GM23338 (cell line): ENCODE measurements around the gene WBP2. TPM values are rescaled to one million over a fixed set of nuclear protein-coding genes. Genes with fewer than 3 reads are reported as not detected.

Source experiments
- ATAC-seq: fragments of 200-7000 bp; cut with Tn5 transposase; 3 replicates; pipeline ENCODE4 v1.9.1; 2020
- DNase-seq: peaks from one replicate; pipeline ENCODE4 v3.0.0-alpha.2; 2015; ENCODE audit warnings: low spot score
- H2AFZ ChIP-seq: fragments of 200-600 bp; sonication (generic); 2 replicates; pipeline ENCODE4 v1.8.0; 2016; ENCODE audit warnings: antibody characterized with exemption, mild to moderate bottlenecking, moderate library complexity
- H3F3A ChIP-seq: fragments of 200-600 bp; sonication (generic); replicated peaks from 2 replicates; pipeline ENCODE4 v1.8.0; 2017; ENCODE audit warnings: antibody characterized with exemption, mixed run types, low read depth
- H3K27ac ChIP-seq: fragments of 200-600 bp; sonication (generic); 2 replicates; pipeline ENCODE4 v1.6.1; 2016; ENCODE audit warnings: low read depth
- H3K27me3 ChIP-seq: fragments of 200-600 bp; sonication (generic); 2 replicates; pipeline ENCODE4 v1.8.0; 2016; ENCODE audit warnings: mild to moderate bottlenecking, mixed run types, moderate library complexity; ENCODE audit not compliant: insufficient read depth
- H3K36me3 ChIP-seq: fragments of 200-600 bp; sonication (generic); 2 replicates; pipeline ENCODE4 v1.8.0; 2016; ENCODE audit warnings: mild to moderate bottlenecking; ENCODE audit not compliant: insufficient read depth
- H3K4me1 ChIP-seq: fragments of 200-600 bp; sonication (generic); 2 replicates; pipeline ENCODE4 v1.8.0; 2016; ENCODE audit warnings: mild to moderate bottlenecking, moderate library complexity; ENCODE audit not compliant: insufficient read depth
- H3K4me2 ChIP-seq: fragments of 200-600 bp; sonication (generic); 2 replicates; pipeline ENCODE4 v1.7.1; 2017; ENCODE audit warnings: mixed run types
- H3K4me3 ChIP-seq: fragments of 200-600 bp; sonication (generic); 2 replicates; pipeline ENCODE4 v1.6.1; 2016; ENCODE audit warnings: mixed run types
- H3K79me2 ChIP-seq: fragments of 200-600 bp; sonication (generic); replicated peaks from 2 replicates; pipeline ENCODE4 v1.8.0; 2017; ENCODE audit warnings: mild to moderate bottlenecking; ENCODE audit not compliant: insufficient read depth
- H3K9me2 ChIP-seq: fragments of 200-600 bp; sonication (generic); 2 replicates; pipeline ENCODE4 v1.8.0; 2017; ENCODE audit not compliant: insufficient read depth
- H4K20me1 ChIP-seq: fragments of 200-600 bp; sonication (generic); replicated peaks from 2 replicates; pipeline ENCODE4 v1.8.0; 2017; ENCODE audit warnings: mild to moderate bottlenecking; ENCODE audit not compliant: insufficient read depth
- H3K27ac Mint-ChIP-seq: 2 replicates; pipeline ENCODE4 v1.8.0; 2020; ENCODE audit warnings: inconsistent platforms, mild to moderate bottlenecking, moderate library complexity, mixed read lengths
- H3K27me3 Mint-ChIP-seq: 3 replicates; pipeline ENCODE4 v1.8.0; 2022; ENCODE audit warnings: low read depth, mild to moderate bottlenecking, moderate library complexity, mixed read lengths, inconsistent platforms; ENCODE audit not compliant: insufficient read depth, poor library complexity
- H3K36me3 Mint-ChIP-seq: 3 replicates; pipeline ENCODE4 v1.8.0; 2021; ENCODE audit warnings: low read depth, mild to moderate bottlenecking, inconsistent platforms, moderate library complexity, mixed read lengths
- H3K4me1 Mint-ChIP-seq: 3 replicates; pipeline ENCODE4 v1.8.0; 2020; ENCODE audit warnings: mild to moderate bottlenecking, inconsistent platforms, mixed read lengths
- H3K4me3 Mint-ChIP-seq: 3 replicates; pipeline ENCODE4 v1.8.0; 2021; ENCODE audit warnings: moderate library complexity, mild to moderate bottlenecking, inconsistent platforms, mixed read lengths
- H3K9me3 Mint-ChIP-seq: 3 replicates; pipeline ENCODE4 v1.8.0; 2020; ENCODE audit warnings: moderate library complexity, mild to moderate bottlenecking, inconsistent platforms, mixed read lengths
- CREB1 ChIP-seq: fragments of 250-450 bp; sonication (Bioruptor Pico); IDR thresholded peaks from 2 replicates; pipeline ENCODE4 v1.5.0; 2020; ENCODE audit warnings: low read depth, mild to moderate bottlenecking, moderate library complexity
- EZH2 ChIP-seq: fragments of 200-600 bp; sonication (generic); IDR thresholded peaks from one replicate; pipeline ENCODE4 v1.8.0; 2017; ENCODE audit warnings: antibody characterized with exemption, mild to moderate bottlenecking, low read depth; ENCODE audit not compliant: unreplicated experiment
- EZH2phosphoT487 ChIP-seq: fragments of 200-600 bp; sonication (generic); IDR thresholded peaks from one replicate; pipeline ENCODE4 v1.8.1; 2018; ENCODE audit warnings: antibody characterized with exemption; ENCODE audit not compliant: unreplicated experiment
- JUNB ChIP-seq: IDR thresholded peaks from one replicate; pipeline ENCODE4 v1.6.1; 2016; ENCODE audit warnings: antibody characterized with exemption; ENCODE audit not compliant: unreplicated experiment
- NANOG ChIP-seq: IDR thresholded peaks from 2 replicates; pipeline ENCODE4 v1.6.1; 2016; ENCODE audit warnings: antibody characterized with exemption, borderline replicate concordance
- POLR2AphosphoS5 ChIP-seq: IDR thresholded peaks from 2 replicates; pipeline ENCODE4 v1.6.1; 2016; ENCODE audit warnings: antibody characterized with exemption, low read depth
- STAT1 ChIP-seq: IDR thresholded peaks from one replicate; pipeline ENCODE4 v1.6.1; 2016; ENCODE audit warnings: antibody characterized with exemption; ENCODE audit not compliant: unreplicated experiment
- ZNF114 ChIP-seq: fragments of 250-450 bp; sonication (Bioruptor Pico); IDR thresholded peaks from 2 replicates; pipeline ENCODE4 v1.5.0; 2020; ENCODE audit warnings: mild to moderate bottlenecking, moderate library complexity
- ZNF331 ChIP-seq: fragments of 250-450 bp; sonication (Bioruptor Pico); IDR thresholded peaks from 2 replicates; pipeline ENCODE4 v1.5.0; 2020; ENCODE audit warnings: low read depth, mild to moderate bottlenecking, moderate library complexity
- polyA plus RNA-seq: library from polyadenylated mRNA; unstranded; fragments of >200 nt; fragmentation: Nextera tagmentation; extraction: Ambion mirVana; gene quantifications from 2 replicates; pipeline ENCODE4 v1.2.1, GENCODE V29; 2016
- total RNA-seq: library from RNA; depleted of rRNA; stranded (reverse); fragments of >200 nt; shearing (Covaris generic); gene quantifications from 2 replicates; pipeline ENCODE4 v1.2.3, GENCODE V29; 2014
- TF ChIP-seq, protein P1 (sequence below): fragments of 250-450 bp; sonication (Bioruptor Pico); IDR thresholded peaks from 2 replicates; pipeline ENCODE4 v1.5.0; 2020; ENCODE audit warnings: mild to moderate bottlenecking, moderate library complexity
- TF ChIP-seq, protein P2 (sequence below): IDR thresholded peaks from one replicate; pipeline ENCODE4 v1.6.1; 2018; ENCODE audit warnings: antibody characterized with exemption; ENCODE audit not compliant: unreplicated experiment
- TF ChIP-seq, protein P3 (sequence below): IDR thresholded peaks from 2 replicates; pipeline ENCODE4 v1.6.1; 2016; ENCODE audit warnings: antibody characterized with exemption
- TF ChIP-seq, protein P4 (sequence below), 2 experiments: fragments of 200-600 bp in 1 of 2; sonication (generic) in 1 of 2; conservative IDR thresholded peaks; 2 replicates each; pipeline versions ENCODE4 v1.5.1 to v1.6.1; 2016 to 2017; ENCODE audit warnings: antibody characterized with exemption in 2 of 2, low read depth in 2 of 2, mild to moderate bottlenecking in 2 of 2, moderate library complexity in 1 of 2

The WBP2 gene
- total and polyA plus RNA-seq, 2 experiments from 2014 or later: 36.2 to 63.5 TPM

DNA sequence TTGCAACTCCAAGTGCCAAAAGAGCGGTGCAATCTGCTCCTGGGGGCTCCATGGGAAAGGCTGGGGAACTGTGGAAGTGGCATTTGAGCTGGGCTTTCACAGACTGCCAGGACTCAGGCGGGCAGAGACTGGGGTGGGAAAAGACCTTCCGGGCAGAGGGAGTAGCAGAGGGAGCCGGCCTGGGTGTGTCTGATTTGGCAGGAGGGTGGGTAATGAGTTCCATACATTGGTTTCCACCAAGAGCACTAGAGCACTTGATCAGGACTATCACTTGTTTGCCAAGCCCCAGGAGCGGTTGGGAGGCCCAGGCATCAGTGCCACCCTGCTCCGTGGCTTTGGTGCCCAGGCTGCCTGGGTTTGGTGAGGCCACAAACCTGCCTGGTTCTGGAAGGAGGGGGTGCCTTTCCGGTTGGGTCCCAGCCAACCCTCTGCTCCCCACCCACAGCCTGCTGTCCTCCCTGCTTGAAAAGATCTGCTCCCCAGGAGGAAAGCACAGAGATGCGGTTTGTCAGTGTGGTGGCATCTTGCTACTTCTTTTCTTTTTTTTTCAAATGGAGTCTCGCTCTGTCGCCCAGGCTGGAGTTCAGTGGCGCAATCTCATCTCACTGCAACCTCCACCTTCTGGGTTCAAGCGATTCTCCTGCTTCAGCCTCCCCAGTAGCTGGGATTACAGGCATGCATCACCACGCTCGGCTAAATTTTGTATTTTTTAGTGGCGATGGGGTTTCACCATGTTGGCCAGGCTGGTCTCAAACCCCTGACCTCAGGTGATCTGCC, 26.7 kb upstream of the WBP2 start:
- no peak overlapping the region for H3K27ac ChIP-seq
- Mint-ChIP-seq H3K4me3 (no peak overlapping the region), H3K4me1 (peaks cover 7% of the 10 kb centered on the region), H3K36me3 (no peaks in the 10 kb centered on the region; the same call in 2 of the 3 replicates), H3K27ac (no peak overlapping the region), H3K27me3 (peaks cover 34% of the 10 kb centered on the region), H3K9me3 (no peaks in the 10 kb centered on the region)
- H3K4me1 ChIP-seq: peaks cover 3% of the 10 kb centered on the region; the same call in 1 of the 2 replicates
- H3K79me2 ChIP-seq: no peaks in the 10 kb centered on the region
- no peak for TF ChIP-seq EZH2phosphoT487
- TF ChIP-seq EZH2: no peak
- no peak for TF ChIP-seq NANOG
- TF ChIP-seq, protein P1, sequence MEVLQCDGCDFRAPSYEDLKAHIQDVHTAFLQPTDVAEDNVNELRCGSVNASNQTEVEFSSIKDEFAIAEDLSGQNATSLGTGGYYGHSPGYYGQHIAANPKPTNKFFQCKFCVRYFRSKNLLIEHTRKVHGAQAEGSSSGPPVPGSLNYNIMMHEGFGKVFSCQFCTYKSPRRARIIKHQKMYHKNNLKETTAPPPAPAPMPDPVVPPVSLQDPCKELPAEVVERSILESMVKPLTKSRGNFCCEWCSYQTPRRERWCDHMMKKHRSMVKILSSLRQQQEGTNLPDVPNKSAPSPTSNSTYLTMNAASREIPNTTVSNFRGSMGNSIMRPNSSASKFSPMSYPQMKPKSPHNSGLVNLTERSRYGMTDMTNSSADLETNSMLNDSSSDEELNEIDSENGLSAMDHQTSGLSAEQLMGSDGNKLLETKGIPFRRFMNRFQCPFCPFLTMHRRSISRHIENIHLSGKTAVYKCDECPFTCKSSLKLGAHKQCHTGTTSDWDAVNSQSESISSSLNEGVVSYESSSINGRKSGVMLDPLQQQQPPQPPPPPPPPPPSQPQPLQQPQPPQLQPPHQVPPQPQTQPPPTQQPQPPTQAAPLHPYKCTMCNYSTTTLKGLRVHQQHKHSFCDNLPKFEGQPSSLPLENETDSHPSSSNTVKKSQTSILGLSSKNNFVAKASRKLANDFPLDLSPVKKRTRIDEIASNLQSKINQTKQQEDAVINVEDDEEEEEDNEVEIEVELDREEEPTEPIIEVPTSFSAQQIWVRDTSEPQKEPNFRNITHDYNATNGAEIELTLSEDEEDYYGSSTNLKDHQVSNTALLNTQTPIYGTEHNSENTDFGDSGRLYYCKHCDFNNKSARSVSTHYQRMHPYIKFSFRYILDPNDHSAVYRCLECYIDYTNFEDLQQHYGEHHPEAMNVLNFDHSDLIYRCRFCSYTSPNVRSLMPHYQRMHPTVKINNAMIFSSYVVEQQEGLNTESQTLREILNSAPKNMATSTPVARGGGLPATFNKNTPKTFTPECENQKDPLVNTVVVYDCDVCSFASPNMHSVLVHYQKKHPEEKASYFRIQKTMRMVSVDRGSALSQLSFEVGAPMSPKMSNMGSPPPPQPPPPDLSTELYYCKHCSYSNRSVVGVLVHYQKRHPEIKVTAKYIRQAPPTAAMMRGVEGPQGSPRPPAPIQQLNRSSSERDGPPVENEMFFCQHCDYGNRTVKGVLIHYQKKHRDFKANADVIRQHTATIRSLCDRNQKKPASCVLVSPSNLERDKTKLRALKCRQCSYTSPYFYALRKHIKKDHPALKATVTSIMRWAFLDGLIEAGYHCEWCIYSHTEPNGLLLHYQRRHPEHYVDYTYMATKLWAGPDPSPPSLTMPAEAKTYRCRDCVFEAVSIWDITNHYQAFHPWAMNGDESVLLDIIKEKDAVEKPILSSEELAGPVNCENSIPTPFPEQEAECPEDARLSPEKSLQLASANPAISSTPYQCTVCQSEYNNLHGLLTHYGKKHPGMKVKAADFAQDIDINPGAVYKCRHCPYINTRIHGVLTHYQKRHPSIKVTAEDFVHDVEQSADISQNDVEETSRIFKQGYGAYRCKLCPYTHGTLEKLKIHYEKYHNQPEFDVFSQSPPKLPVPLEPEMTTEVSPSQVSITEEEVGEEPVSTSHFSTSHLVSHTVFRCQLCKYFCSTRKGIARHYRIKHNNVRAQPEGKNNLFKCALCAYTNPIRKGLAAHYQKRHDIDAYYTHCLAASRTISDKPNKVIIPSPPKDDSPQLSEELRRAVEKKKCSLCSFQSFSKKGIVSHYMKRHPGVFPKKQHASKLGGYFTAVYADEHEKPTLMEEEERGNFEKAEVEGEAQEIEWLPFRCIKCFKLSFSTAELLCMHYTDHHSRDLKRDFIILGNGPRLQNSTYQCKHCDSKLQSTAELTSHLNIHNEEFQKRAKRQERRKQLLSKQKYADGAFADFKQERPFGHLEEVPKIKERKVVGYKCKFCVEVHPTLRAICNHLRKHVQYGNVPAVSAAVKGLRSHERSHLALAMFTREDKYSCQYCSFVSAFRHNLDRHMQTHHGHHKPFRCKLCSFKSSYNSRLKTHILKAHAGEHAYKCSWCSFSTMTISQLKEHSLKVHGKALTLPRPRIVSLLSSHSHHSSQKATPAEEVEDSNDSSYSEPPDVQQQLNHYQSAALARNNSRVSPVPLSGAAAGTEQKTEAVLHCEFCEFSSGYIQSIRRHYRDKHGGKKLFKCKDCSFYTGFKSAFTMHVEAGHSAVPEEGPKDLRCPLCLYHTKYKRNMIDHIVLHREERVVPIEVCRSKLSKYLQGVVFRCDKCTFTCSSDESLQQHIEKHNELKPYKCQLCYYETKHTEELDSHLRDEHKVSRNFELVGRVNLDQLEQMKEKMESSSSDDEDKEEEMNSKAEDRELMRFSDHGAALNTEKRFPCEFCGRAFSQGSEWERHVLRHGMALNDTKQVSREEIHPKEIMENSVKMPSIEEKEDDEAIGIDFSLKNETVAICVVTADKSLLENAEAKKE (CRISPR knock-in tag): no peak
- TF ChIP-seq CREB1: no peak
- no peak for TF ChIP-seq JUNB
- TF ChIP-seq POLR2AphosphoS5: no peak
- no peak for TF ChIP-seq ZNF331 (CRISPR knock-in tag)
- TF ChIP-seq, protein P2, sequence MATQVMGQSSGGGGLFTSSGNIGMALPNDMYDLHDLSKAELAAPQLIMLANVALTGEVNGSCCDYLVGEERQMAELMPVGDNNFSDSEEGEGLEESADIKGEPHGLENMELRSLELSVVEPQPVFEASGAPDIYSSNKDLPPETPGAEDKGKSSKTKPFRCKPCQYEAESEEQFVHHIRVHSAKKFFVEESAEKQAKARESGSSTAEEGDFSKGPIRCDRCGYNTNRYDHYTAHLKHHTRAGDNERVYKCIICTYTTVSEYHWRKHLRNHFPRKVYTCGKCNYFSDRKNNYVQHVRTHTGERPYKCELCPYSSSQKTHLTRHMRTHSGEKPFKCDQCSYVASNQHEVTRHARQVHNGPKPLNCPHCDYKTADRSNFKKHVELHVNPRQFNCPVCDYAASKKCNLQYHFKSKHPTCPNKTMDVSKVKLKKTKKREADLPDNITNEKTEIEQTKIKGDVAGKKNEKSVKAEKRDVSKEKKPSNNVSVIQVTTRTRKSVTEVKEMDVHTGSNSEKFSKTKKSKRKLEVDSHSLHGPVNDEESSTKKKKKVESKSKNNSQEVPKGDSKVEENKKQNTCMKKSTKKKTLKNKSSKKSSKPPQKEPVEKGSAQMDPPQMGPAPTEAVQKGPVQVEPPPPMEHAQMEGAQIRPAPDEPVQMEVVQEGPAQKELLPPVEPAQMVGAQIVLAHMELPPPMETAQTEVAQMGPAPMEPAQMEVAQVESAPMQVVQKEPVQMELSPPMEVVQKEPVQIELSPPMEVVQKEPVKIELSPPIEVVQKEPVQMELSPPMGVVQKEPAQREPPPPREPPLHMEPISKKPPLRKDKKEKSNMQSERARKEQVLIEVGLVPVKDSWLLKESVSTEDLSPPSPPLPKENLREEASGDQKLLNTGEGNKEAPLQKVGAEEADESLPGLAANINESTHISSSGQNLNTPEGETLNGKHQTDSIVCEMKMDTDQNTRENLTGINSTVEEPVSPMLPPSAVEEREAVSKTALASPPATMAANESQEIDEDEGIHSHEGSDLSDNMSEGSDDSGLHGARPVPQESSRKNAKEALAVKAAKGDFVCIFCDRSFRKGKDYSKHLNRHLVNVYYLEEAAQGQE: no peak
- no peak for TF ChIP-seq ZNF114 (CRISPR knock-in tag)
- no peak for TF ChIP-seq STAT1
- TF ChIP-seq, protein P3, sequence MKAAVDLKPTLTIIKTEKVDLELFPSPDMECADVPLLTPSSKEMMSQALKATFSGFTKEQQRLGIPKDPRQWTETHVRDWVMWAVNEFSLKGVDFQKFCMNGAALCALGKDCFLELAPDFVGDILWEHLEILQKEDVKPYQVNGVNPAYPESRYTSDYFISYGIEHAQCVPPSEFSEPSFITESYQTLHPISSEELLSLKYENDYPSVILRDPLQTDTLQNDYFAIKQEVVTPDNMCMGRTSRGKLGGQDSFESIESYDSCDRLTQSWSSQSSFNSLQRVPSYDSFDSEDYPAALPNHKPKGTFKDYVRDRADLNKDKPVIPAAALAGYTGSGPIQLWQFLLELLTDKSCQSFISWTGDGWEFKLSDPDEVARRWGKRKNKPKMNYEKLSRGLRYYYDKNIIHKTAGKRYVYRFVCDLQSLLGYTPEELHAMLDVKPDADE: no peak
- TF ChIP-seq, protein P4, sequence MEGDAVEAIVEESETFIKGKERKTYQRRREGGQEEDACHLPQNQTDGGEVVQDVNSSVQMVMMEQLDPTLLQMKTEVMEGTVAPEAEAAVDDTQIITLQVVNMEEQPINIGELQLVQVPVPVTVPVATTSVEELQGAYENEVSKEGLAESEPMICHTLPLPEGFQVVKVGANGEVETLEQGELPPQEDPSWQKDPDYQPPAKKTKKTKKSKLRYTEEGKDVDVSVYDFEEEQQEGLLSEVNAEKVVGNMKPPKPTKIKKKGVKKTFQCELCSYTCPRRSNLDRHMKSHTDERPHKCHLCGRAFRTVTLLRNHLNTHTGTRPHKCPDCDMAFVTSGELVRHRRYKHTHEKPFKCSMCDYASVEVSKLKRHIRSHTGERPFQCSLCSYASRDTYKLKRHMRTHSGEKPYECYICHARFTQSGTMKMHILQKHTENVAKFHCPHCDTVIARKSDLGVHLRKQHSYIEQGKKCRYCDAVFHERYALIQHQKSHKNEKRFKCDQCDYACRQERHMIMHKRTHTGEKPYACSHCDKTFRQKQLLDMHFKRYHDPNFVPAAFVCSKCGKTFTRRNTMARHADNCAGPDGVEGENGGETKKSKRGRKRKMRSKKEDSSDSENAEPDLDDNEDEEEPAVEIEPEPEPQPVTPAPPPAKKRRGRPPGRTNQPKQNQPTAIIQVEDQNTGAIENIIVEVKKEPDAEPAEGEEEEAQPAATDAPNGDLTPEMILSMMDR (conservative IDR thresholded peaks at IDR 0.05; ENCODE audit: low read depth in 2 of 2): no peak
- H3K4me3 ChIP-seq: no peak overlapping the region
- H3F3A ChIP-seq: peaks cover 21% of the 10 kb centered on the region
- H2AFZ ChIP-seq: no peak overlapping the region
- H3K4me2 ChIP-seq: no peak overlapping the region
- H3K9me2 ChIP-seq: no peaks in the 10 kb centered on the region
- no peaks in the 10 kb centered on the region for H4K20me1 ChIP-seq
- ATAC-seq: no peak
- DNase-seq: no peak
- no peaks in the 10 kb centered on the region for H3K36me3 ChIP-seq
- H3K27me3 ChIP-seq: peaks cover 29% of the 10 kb centered on the region
